HPDE6-E6E7 (cell line): ENCODE measurements around the gene CTNNA3.
A peak's percentile ranks its signal among the peaks of the same experiment; 100 is the strongest.

Experiments used
- DNase-seq: peaks from one replicate; pipeline ENCODE4 v3.0.0; 2011; ENCODE audit warnings: missing footprints; ENCODE audit errors: extremely low spot score

CTNNA3 gene

DNA sequence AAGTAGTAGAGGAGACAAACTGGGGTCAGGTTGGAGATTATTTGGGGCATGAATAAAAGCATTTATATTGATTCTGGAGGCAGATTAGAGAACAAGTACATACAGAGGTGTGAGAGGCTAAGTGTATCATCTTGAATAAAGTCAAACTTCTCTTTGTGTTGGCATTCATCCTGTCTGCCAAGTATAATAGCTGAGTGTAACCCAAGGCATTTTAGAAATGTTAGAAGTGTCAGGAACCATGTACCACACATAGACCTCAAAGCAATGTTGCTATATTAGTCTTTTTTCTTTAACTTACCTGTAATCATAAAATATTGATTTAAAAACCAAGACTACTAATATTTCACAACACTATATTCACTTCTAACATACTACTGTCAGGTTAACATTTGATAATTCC lies 826.4 kb downstream of the CTNNA3 start:
- DNase-seq = no peak

DNA sequence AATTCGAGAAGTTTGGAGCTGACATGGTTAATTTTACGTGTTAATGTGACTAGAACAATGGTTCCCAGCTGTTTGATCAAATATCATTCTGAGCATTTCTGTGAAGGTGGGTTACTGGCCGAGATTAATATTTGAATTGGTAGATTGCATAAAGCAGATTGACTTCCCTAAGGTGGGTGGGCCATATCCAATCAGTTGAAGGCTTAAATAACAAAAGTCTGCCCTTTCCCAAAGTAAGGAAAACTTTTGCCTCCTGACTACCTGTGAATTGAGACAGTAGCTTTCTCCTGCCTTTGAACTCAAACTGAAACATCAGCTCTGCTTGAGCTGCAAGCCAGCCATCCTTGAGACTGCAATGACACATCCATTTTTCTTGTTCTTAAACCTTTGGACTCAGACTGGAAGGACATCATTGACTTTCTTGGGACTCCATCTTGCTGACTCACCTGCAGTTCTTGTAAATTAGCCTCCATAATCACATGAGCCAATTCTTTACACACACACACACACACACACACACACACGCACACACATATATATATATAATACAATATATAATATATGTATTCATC lies 833.2 kb downstream of the CTNNA3 start:
- no peak for DNase-seq

- no peak for DNase-seq
These were observed 835.5 kb downstream of the CTNNA3 start for GRCh38 chr10:66860376-66860945.

DNA sequence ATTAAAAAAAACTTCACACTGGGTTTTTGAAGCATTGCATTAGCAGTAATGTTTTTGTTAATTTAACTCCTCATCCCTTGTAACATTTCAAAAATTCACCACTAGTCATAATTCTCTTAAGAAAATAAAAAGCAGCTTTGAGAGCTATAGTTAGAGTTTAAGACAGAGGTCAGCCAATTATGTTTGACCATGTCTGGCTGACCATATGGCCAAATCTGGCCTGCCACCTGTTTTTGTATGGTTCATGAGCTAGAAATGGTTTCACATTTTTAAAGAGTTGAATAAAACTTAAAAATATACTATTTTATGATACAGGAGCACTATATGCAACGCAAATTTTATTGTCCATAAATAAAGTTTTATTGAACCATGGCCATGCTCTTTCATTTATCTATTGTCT lies 843.2 kb downstream of the CTNNA3 start:
- no peak for DNase-seq

- DNase-seq = no peak
These were observed 847.1 kb downstream of the CTNNA3 start for GRCh38 chr10:66848856-66849255.

- no peak for DNase-seq
These were observed 851.6 kb downstream of the CTNNA3 start for GRCh38 chr10:66844176-66844942.

DNA sequence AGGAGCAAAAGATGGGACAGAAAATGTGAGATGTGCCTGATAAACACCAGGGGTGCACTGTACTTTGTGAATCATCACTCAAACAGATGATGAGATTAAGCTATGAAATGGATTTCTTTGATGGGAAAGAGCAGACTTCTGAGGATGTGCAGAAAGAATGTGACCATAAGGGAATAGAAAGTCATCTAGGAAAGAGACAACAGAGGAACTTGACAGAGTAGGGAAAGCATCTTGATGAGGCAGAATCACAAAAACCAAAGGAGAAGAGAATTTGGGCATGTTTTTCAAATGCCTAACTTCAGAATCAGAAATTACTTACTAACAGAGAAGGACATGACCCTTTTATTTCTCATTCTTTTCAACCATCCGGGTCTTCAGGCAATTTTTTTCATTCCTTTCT lies 852.6 kb downstream of the CTNNA3 start:
- no peak for DNase-seq

DNA sequence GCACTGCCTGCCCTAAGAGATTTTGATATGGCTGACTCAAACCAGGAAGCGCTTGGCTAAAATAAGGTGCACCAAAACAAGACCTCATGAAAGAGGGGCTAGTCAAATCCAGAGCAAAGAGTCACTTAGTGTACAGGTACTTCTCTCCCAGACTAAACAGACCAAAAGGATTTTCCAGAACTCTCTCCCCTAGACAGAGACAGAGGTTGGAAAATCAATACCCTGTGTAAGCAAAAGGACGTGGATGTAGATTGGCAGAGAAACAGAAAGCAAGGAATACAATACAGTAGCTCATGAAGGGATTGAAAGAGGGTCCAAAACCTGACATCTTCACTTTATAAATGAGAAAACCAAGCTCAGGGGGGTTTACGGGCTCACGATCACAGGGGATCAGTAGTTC lies 853.1 kb downstream of the CTNNA3 start:
- no peak for DNase-seq

DNA sequence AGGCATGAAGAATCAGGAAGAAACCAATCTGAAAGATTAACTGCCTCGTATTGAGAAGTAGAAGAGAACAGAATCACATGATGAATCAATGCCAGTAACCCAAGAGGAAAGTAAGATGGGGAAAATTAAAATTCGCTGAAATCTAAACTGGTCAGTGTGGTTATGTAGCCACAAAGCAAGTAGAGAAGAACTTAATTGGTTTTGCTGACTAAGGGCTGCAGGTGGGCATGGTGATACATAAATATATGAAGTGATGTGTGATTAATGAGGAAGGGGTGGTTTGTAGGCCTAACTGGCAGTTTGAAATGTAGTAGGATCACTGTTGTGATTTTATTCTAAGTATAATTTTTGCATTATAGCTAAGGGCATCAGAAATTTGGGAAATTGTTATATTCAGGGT lies 853.6 kb downstream of the CTNNA3 start:
- DNase-seq = no peak

DNA sequence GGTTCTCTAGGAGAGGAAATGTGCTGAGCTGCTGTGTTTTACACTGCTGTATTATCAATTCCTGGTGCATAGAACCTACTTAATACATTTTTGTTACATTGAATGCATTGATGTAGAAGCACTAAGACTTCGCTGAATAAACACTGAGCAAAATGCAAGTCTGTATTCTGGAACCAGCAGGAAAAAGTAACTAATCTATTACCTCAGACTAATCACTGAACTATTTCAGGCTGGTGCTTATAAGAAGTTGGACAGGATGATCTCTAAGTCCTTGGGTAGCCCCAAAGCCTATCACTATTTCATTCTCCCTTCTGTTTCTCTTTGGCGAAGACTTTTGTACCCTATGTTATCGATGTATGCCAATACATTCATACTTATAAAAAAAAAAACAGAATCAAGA lies 857.3 kb downstream of the CTNNA3 start:
- DNase-seq = no peak

DNA sequence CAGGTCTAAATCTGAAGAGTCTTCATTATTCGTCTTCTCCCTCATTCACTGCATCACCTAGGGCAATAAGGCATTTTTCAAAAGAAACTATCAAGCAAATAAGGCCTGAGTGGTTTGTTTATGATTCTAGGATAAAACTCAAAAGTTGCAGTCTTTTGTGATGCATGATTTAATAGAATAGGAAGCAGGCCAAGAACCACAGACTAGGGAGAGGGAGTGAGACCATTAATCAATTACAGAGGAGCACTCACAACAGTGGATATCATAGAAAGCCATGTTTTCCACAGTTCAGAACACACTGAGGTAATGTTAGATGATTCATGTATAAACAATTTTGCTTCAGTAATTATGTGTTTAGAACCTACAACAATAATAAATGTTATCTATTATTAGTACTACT lies 858.0 kb downstream of the CTNNA3 start:
- DNase-seq = no peak

DNA sequence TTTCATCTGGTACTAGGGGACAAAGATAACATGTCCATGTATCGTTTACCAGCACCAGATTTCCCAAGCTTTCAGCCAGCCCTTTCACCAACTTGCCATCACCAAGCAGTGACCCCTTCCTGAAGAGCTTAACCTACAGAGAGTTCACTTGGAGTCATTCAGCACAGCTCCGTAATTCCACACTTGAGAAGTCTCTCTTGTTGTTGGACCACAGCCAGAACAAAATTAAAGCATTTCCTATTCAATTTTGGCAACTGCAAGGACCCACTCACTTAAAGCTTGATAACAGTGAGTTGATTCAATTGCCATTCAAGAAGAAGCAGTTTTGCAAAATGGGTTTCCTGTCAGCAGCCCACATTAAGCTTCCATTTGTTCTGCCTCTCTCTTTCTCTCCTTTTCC lies 858.7 kb downstream of the CTNNA3 start:
- no peak for DNase-seq

- DNase-seq = no peak
These were observed 859.2 kb downstream of the CTNNA3 start for GRCh38 chr10:66836771-66837170.

DNA sequence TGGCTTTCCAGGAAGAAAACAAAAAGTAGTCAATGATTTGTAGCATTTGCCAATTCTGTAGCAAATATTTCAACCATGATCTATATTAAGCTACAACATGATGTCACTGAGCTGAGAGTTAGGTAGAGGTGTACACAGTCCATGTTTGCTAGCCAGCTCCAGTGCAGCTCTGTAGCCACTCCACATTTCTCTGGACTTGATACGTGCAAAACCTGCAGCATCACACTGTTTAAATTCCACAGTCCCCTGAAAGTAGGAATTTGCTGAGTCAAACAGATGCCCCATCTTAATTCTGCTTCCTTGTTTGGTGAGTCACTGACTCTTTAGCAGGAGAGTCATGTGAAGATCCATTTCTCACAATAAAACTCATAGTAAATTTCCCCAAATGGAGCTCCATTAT lies 859.9 kb downstream of the CTNNA3 start:
- DNase-seq = peak; percentile 37

DNA sequence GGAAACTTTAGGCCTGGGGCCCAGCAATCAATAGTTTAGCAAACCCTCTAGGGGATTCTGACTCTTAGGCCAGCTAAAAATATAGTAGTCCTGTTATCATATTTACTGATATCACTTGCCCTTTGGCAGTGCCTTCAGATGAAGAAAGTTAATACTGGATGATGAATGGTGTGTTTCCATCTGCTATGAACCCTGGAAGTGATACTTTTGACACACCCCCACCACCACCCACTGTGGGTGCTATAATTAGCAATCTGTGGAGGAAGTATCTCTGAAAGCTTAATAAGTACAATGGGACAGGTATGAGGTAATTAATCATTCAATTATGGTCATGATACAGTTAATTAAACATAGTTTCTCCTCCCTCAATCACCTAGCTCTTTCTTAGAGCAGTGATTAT lies 860.6 kb downstream of the CTNNA3 start:
- DNase-seq = no peak

DNA sequence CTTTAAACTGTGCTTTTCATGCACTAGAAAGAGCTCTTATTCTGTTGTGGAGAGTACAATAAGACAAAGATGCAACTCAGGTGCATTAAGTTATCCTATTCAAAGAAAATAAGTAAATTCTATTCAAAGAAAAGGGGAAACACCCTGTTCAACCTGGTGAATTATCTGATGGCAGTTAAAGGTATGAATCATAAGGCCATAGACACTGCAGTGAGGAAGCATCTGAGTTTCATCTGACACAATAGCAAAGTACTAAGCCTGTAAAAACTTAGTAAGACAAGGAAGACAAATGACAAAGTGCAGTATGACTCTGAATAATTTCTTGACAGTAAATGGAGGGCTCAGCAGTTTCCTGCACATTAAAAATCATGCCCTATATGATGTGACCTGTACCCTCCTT lies 861.2 kb downstream of the CTNNA3 start:
- peak; percentile 37 for DNase-seq

GRCh38 chr10:66833861-66834260 lies 862.1 kb downstream of the CTNNA3 start:
- DNase-seq = no peak

GRCh38 chr10:66832781-66833422 lies 863.1 kb downstream of the CTNNA3 start:
- no peak for DNase-seq

DNA sequence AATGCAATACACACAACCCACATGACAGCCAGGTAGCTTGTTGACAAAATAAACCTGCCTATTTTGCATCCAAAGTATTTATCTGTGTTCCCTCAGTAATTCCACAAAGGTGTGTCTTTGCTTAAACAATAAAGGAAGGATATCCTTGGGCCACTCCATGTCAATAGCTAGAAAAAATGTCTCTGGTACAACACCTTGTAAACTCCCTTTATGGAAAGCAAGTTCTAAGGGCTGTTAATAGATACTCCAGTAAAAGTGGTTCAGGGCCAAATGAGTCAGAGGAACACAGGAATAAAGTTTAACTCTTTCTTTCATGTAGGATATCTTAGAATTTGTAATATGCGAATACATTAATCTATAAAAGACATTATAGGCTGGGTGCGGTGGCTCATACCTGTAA lies 867.0 kb downstream of the CTNNA3 start:
- DNase-seq = no peak

- peak; percentile 54 for DNase-seq
These were observed 868.6 kb downstream of the CTNNA3 start for GRCh38 chr10:66827353-66827752.

GRCh38 chr10:66823301-66823700 lies 872.7 kb downstream of the CTNNA3 start:
- DNase-seq = no peak

DNA sequence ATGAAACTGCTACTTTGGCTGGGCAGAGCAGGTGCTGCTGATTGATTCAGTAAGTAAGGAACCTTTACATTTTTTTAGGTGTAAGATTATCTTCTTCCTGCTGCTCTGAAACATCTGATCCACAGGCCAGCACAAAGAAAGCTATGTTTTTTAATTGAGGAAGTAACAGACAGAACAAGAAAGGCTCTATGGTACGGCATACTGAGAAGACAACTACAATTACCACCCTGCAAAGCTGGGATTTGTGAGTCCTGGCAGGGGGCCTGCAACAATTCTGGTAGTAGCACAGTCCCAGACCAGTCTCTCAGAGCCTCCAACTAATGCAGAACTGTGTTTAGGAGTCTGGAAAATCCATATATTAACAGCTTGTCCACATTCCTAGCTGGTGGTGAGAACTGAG lies 873.2 kb downstream of the CTNNA3 start:
- DNase-seq = no peak

DNA sequence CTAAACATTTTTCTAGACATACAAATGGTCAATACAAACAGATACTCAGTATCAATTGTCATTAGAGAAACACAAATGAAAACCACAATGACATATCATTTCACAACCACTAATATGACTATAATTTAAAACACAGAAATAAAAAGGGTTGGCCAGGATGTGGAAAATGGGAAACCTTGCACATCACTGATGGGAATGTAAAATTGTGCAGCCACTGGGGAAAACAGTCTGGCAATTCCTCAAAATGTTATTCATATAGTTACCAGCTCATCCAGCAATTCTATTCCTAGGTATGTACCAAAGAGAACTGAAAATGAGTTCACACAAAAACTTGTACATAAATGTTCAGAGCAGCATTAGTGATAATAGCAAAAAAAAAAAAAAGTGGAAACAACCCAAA lies 876.3 kb downstream of the CTNNA3 start:
- DNase-seq = no peak
